ENCODE data around the gene HBG2.

The HBG2 gene

GRCh38 chr11:5229796-5230195, 24.8 kb downstream of the HBG2 start:
- DNase-seq (ENCODE audit: low read depth), result no peak

GRCh38 chr11:5229356-5229755, 25.2 kb downstream of the HBG2 start:
- no peak for DNase-seq (ENCODE audit: low read depth)

GRCh38 chr11:5228124-5228523, 26.5 kb downstream of the HBG2 start:
- no peak for DNase-seq (ENCODE audit: low read depth)

GRCh38 chr11:5227681-5228080, 26.9 kb downstream of the HBG2 start:
- DNase-seq (ENCODE audit: low read depth), result no peak

GRCh38 chr11:5226732-5227310, 27.8 kb downstream of the HBG2 start, which contains the start of gene HBB:
HBB (minus strand) TSS chr11:5227071; CDS start chr11:5227021, 50 bp downstream.
- DNase-seq (ENCODE audit: low read depth), result no peak

GRCh38 chr11:5225480-5225871, 29.1 kb downstream of the HBG2 start:
- DNase-seq (ENCODE audit: low read depth), result no peak

GRCh38 chr11:5224538-5225479, 29.8 kb downstream of the HBG2 start:
- no peak for DNase-seq (ENCODE audit: low read depth)

GRCh38 chr11:5223686-5224085, 30.9 kb downstream of the HBG2 start:
- no peak for DNase-seq (ENCODE audit: low read depth)

- no peak for DNase-seq (ENCODE audit: low read depth)
These were observed 31.4 kb downstream of the HBG2 start for GRCh38 chr11:5223146-5223545.

- DNase-seq (ENCODE audit: low read depth), result no peak
These were observed 44.1 kb downstream of the HBG2 start for GRCh38 chr11:5210376-5210885.

GRCh38 chr11:5204787-5205186, 49.8 kb downstream of the HBG2 start:
- DNase-seq (ENCODE audit: low read depth), result no peak

- DNase-seq (ENCODE audit: low read depth), result no peak
These were observed 51.2 kb downstream of the HBG2 start for GRCh38 chr11:5203366-5203765.
